Mesendoderm (in vitro differentiated cells): ENCODE results near the gene OR14A2. TPM values are rescaled to one million over a fixed set of nuclear protein-coding genes. Genes with fewer than 3 reads are reported as not detected.
"Not testable (repeated sequence)": the region's sequence is repeated elsewhere in the genome, so short reads cannot be mapped to it uniquely, and the experiment has no call there.

Source experiments
- DNase-seq: peaks from one replicate; pipeline ENCODE4 v3.0.0; 2013
- H2AK5ac ChIP-seq: 2 replicates; pipeline ENCODE4 v1.6.1; 2013; ENCODE audit warnings: low read length, inconsistent platforms
- H2BK120ac ChIP-seq: 2 replicates; pipeline ENCODE4 v1.6.1; 2013; ENCODE audit warnings: low read depth, mild to moderate bottlenecking, low read length, moderate library complexity, mixed read lengths
- H2BK15ac ChIP-seq: replicated peaks from 2 replicates; pipeline ENCODE4 v1.6.1; 2013; ENCODE audit warnings: low read depth, mild to moderate bottlenecking, moderate library complexity
- H2BK5ac ChIP-seq: 2 replicates; pipeline ENCODE4 v1.6.1; 2013; ENCODE audit warnings: low read length, inconsistent platforms
- H3K18ac ChIP-seq: 2 replicates; pipeline ENCODE4 v1.6.1; 2013; ENCODE audit warnings: mild to moderate bottlenecking, low read length, mixed read lengths
- H3K23ac ChIP-seq: one replicate; pipeline ENCODE4 v1.6.1; 2013; ENCODE audit warnings: low read length
- H3K27ac ChIP-seq: 2 replicates; pipeline ENCODE4 v1.5.1; 2013; ENCODE audit warnings: low read depth, mild to moderate bottlenecking, inconsistent platforms, low read length, moderate library complexity
- H3K27me3 ChIP-seq: 2 replicates; pipeline ENCODE4 v1.6.1; 2013; ENCODE audit warnings: low read length, control low read depth, mild to moderate bottlenecking, inconsistent platforms; ENCODE audit not compliant: insufficient read depth, poor library complexity
- H3K36me3 ChIP-seq: 2 replicates; pipeline ENCODE4 v1.6.1; 2013; ENCODE audit warnings: low read length, inconsistent platforms; ENCODE audit not compliant: control insufficient read depth, insufficient read depth
- H3K4ac ChIP-seq: one replicate; pipeline ENCODE4 v1.6.1; 2013; ENCODE audit warnings: low read depth, mild to moderate bottlenecking, low read length, moderate library complexity
- H3K4me1 ChIP-seq: 2 replicates; pipeline ENCODE4 v1.6.1; 2013; ENCODE audit warnings: low read depth, low read length, inconsistent platforms; ENCODE audit not compliant: control insufficient read depth
- H3K4me2 ChIP-seq: 2 replicates; pipeline ENCODE4 v1.6.1; 2013; ENCODE audit warnings: low read length
- H3K4me3 ChIP-seq: 2 replicates; pipeline ENCODE4 v1.5.1; 2013; ENCODE audit warnings: mild to moderate bottlenecking, low read length
- H3K56ac ChIP-seq: one replicate; pipeline ENCODE4 v1.6.1; 2013; ENCODE audit warnings: low read length
- H3K79me1 ChIP-seq: 2 replicates; pipeline ENCODE4 v1.6.1; 2013; ENCODE audit warnings: low read length, inconsistent platforms
- H3K79me2 ChIP-seq: 2 replicates; pipeline ENCODE4 v1.6.1; 2013; ENCODE audit warnings: mild to moderate bottlenecking, low read length; ENCODE audit not compliant: control insufficient read depth, insufficient read depth
- H3K9ac ChIP-seq: 2 replicates; pipeline ENCODE4 v1.6.1; 2013; ENCODE audit warnings: low read length, inconsistent platforms
- H4K5ac ChIP-seq: one replicate; pipeline ENCODE4 v1.6.1; 2013; ENCODE audit warnings: low read length
- H4K8ac ChIP-seq: one replicate; pipeline ENCODE4 v1.6.1; 2013; ENCODE audit warnings: low read depth, mild to moderate bottlenecking, control low read depth, low read length, moderate library complexity
- WGBS: extraction: QIAGEN DNeasy Blood & Tissue Kit; methylation state at CpG from one replicate; pipeline ENCODE4 v1.1.7; 2013; ENCODE audit warnings: low lambda C conversion rate, missing lambda C conversion rate; ENCODE audit not compliant: insufficient coverage; ENCODE audit errors: extremely low coverage; 5-methylcytosine and 5-hydroxymethylcytosine counted together
- polyA plus RNA-seq, 2 experiments: library from polyadenylated mRNA; stranded (reverse); fragments of 200-250 nt; gene quantifications; one replicate each; pipeline ENCODE4 v1.2.3, GENCODE V29; 2013

Gene OR14A2
- not detected for polyA plus RNA-seq (2013, experiment 1 of 2)
- polyA plus RNA-seq (2013, experiment 2 of 2) = not detected

DNA sequence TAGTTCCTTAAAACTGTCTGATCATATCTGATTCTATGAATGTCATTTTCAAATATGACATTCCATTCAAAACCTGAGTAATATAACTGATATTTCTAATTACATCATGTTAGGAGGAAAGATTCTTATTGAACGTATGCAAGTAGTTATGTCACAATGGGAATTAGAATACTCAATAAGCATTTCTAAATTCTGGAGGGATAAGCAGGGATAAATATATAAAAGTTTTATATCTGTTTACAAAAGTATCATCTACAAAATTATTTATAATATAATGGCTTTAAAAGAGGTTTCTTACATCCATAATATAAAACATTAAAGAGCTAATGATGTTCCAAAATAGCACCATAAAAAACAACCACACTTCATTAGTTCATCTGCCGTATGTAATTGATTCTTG, at the start of gene OR14A2:
TSS of gene OR14A2 (minus strand) at position 101 of the 400 bp plus-strand sequence.
- H2BK120ac ChIP-seq = no peak within 1 kb of the TSS
- DNase-seq = no peak
- no peak within 1 kb of the TSS for H3K18ac ChIP-seq
- H3K56ac ChIP-seq = no peak within 1 kb of the TSS
- H3K23ac ChIP-seq = no peak within 1 kb of the TSS
- H4K5ac ChIP-seq = no peak within 1 kb of the TSS
- no peak within 1 kb of the TSS for H3K9ac ChIP-seq
- no peak within 1 kb of the TSS for H2AK5ac ChIP-seq
- H3K79me2 ChIP-seq = no peaks in the 10 kb centered on the region
- no peak within 1 kb of the TSS for H4K8ac ChIP-seq
- WGBS = no CpG with 5 or more reads among the region's 2 CpGs
- no peak within 1 kb of the TSS for H3K4me3 ChIP-seq
- no peaks in the 10 kb centered on the region for H3K79me1 ChIP-seq
- no peak within 1 kb of the TSS for H3K27ac ChIP-seq
- no peaks in the 10 kb centered on the region for H3K4me1 ChIP-seq
- H2BK5ac ChIP-seq = no peak within 1 kb of the TSS
- H3K4me2 ChIP-seq = no peak within 1 kb of the TSS
- no peak within 1 kb of the TSS for H2BK15ac ChIP-seq
- no peaks in the 10 kb centered on the region for H3K36me3 ChIP-seq
- no peaks in the 10 kb centered on the region for H3K27me3 ChIP-seq
- H3K4ac ChIP-seq = no peak within 1 kb of the TSS

DNA sequence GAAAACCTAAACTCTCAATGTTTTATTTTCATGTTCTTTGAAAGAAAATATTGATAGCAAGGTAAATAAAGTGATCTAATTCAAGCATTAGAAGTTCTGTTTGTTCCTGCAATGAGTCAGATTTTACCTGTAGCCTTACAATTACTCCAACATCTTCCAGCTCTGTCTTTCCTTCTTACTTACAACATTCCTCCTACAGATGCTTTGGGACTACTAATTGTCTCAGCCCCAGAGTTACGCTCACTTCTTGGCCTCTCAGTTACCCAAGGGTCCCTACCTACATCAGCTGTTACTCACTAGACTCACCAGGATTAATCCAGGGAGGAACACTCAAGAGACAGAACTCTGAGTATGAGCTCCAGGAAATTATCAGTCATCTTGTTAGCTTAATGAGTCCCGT, 49.6 kb upstream of the OR14A2 start:
- Histone ChIP-seq H3K18ac (no peak overlapping the region), H3K4me1 (no peaks in the 10 kb centered on the region), H3K4me2 (no peak overlapping the region), H3K27me3 (no peaks in the 10 kb centered on the region), H3K79me1 (no peaks in the 10 kb centered on the region), H2AK5ac (no peak overlapping the region), H3K36me3 (no peaks in the 10 kb centered on the region), H2BK15ac (no peak overlapping the region), H3K4ac (no peak overlapping the region), H4K5ac (no peak overlapping the region), H3K27ac (no peak overlapping the region), H3K79me2 (no peaks in the 10 kb centered on the region), H3K56ac (no peak overlapping the region), H3K23ac (no peak overlapping the region), H3K4me3 (no peak overlapping the region), H4K8ac (no peak overlapping the region), H3K9ac (no peak overlapping the region), H2BK5ac (no peak overlapping the region), H2BK120ac (no peak overlapping the region)
- DNase-seq = no peak
- no CpG with 5 or more reads among the region's 2 CpGs for WGBS

DNA sequence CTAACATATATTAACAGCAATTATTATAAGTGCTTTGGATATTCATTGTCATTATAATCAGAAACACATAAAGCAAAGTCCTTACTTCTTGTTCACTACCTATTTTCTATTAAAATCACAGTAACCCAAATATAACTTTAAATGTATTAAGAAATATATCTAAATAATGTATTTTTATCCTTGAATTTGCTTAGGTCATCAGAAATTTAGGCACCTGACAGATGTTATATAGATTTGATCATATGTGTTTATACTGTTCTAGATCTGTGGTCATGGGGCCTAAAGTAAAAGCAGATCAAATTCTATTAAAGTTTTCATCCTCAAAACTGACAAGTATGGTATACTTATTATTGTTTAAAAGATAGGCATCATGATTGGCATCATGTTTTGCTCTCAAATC, 21.7 kb upstream of the OR14A2 start:
- no peak overlapping the region for H4K8ac ChIP-seq
- H3K27me3 ChIP-seq = no peaks in the 10 kb centered on the region
- H3K79me1 ChIP-seq = no peaks in the 10 kb centered on the region
- H3K27ac ChIP-seq = no peak overlapping the region
- H3K4me1 ChIP-seq = no peaks in the 10 kb centered on the region
- no peak overlapping the region for H3K9ac ChIP-seq
- H4K5ac ChIP-seq = no peak overlapping the region
- no peak overlapping the region for H3K4ac ChIP-seq
- H3K36me3 ChIP-seq = no peaks in the 10 kb centered on the region
- no peak overlapping the region for H2BK120ac ChIP-seq
- H3K18ac ChIP-seq = no peak overlapping the region
- H2AK5ac ChIP-seq = no peak overlapping the region
- no peak overlapping the region for H3K23ac ChIP-seq
- DNase-seq = no peak
- no peak overlapping the region for H3K4me2 ChIP-seq
- no peak overlapping the region for H3K56ac ChIP-seq
- no peak overlapping the region for H3K4me3 ChIP-seq
- H2BK15ac ChIP-seq = no peak overlapping the region
- no peaks in the 10 kb centered on the region for H3K79me2 ChIP-seq
- no peak overlapping the region for H2BK5ac ChIP-seq

DNA sequence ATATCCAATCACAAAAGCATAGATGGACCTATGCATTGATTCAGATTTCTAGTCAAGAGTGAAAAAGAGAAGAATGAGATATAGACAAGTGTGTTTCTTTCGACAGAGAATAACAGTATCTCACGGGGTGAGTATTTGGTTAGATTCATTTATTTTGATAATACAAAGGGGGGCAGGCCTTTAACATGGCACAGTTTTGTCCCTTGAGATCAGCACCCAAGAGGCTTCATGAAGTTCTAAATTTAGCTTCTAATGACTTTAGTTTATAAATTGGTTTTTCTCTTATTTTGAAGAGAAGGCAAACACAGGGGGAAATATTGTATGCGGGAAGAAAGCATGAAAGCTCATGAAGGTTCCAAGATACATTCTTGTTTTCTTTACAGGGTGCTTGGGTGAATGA, 12.5 kb upstream of the OR14A2 start, which contains the start of gene OR1C1:
TSS of gene OR1C1 (minus strand) at position 101 of the 400 bp plus-strand sequence. CDS start 2,150 bp downstream, outside the sequence.
- Histone ChIP-seq H3K9ac (no peak within 1 kb of the TSS), H3K4me3 (no peak within 1 kb of the TSS), H4K5ac (no peak within 1 kb of the TSS), H3K56ac (no peak within 1 kb of the TSS), H4K8ac (no peak within 1 kb of the TSS), H3K4ac (no peak within 1 kb of the TSS), H3K23ac (no peak within 1 kb of the TSS), H3K18ac (no peak within 1 kb of the TSS), H3K4me1 (no peaks in the 10 kb centered on the region), H2BK15ac (no peak within 1 kb of the TSS), H3K79me2 (no peaks in the 10 kb centered on the region), H3K79me1 (no peaks in the 10 kb centered on the region), H3K27me3 (no peaks in the 10 kb centered on the region), H2AK5ac (no peak within 1 kb of the TSS), H3K36me3 (no peaks in the 10 kb centered on the region), H3K4me2 (no peak within 1 kb of the TSS), H2BK120ac (no peak within 1 kb of the TSS), H2BK5ac (no peak within 1 kb of the TSS), H3K27ac (no peak within 1 kb of the TSS)
- DNase-seq = no peak
- no CpG with 5 or more reads among the region's 3 CpGs for WGBS

DNA sequence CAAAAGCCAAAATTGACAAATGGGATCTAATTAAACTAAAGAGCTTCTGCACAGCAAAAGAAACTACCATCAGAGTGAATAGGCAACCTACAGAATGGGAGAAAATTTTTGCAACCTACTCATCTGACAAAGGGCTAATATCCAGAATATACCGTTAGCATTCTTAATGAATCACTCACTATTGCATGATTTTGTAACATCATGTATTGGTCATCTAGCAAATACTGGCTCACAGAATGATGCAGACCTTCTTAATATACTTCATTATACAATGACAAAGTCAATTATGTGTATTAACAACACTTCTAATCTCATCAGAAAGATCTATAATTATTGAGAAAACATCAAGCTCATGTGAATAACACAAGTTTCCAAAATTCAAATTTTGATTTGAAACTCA, 6.4 kb upstream of the OR14A2 start:
- H4K8ac ChIP-seq, H3K9ac ChIP-seq, H3K4me1 ChIP-seq, H3K18ac ChIP-seq, H3K4me3 ChIP-seq, H3K79me1 ChIP-seq, H3K27me3 ChIP-seq, H3K79me2 ChIP-seq, H2BK15ac ChIP-seq, H3K4ac ChIP-seq, DNase-seq, H2BK5ac ChIP-seq, H3K27ac ChIP-seq, H3K56ac ChIP-seq, H3K36me3 ChIP-seq, H3K4me2 ChIP-seq, H2AK5ac ChIP-seq, H3K23ac ChIP-seq, H2BK120ac ChIP-seq, H4K5ac ChIP-seq: not testable (repeated sequence)
- no CpG with 5 or more reads among the region's 1 CpG for WGBS

DNA sequence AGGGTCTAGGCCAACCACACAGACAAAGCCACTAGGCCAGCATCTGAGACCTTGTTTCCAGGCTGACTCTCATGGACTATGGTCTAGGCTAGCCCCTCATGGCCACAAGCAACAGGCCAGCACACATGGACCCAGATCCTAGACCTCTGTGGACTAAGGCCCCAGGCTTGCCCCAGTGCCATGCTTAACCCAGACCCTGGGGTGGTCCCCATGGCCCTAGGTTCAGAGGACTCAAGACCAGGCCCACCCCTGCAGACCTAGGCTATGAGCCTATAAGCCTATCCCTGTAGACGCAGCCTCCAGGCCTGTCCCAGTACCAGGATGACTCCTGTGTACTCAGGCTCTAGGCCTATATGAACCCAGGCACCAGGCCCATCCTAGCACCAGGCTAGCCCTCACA, 1.9 kb upstream of the OR14A2 start:
- Histone ChIP-seq H3K4me2 (no peak overlapping the region), H3K79me1 (no peaks in the 10 kb centered on the region), H3K18ac (no peak overlapping the region), H2BK120ac (no peak overlapping the region), H3K79me2 (no peaks in the 10 kb centered on the region), H3K23ac (no peak overlapping the region), H3K4me1 (no peaks in the 10 kb centered on the region), H3K9ac (no peak overlapping the region), H3K27me3 (no peaks in the 10 kb centered on the region), H3K4me3 (no peak overlapping the region), H2BK5ac (no peak overlapping the region), H3K4ac (no peak overlapping the region), H2BK15ac (no peak overlapping the region), H4K5ac (no peak overlapping the region), H4K8ac (no peak overlapping the region), H3K27ac (no peak overlapping the region), H3K36me3 (no peaks in the 10 kb centered on the region), H2AK5ac (no peak overlapping the region), H3K56ac (no peak overlapping the region)
- no CpG with 5 or more reads among the region's 1 CpG for WGBS
- no peak for DNase-seq
